H1 (cell line): ENCODE data around the gene DMXL2. TPM values are rescaled to one million over a fixed set of nuclear protein-coding genes. Genes with fewer than 3 reads are reported as not detected.

Experiments
- CTCF ChIA-PET: fragments of 300-600 bp; sonication (Branson Sonifier 250); formaldehyde crosslinking; loops from one replicate; lab custom pipeline; 2021; ENCODE audit not compliant: partially characterized antibody; lab: Charles Lee
- POLR2A ChIA-PET: fragments of 300-600 bp; sonication (Branson Sonifier 250); formaldehyde crosslinking; loops from one replicate; lab custom pipeline; 2021; ENCODE audit warnings: inconsistent platforms; ENCODE audit not compliant: partially characterized antibody; lab: Charles Lee
- DNase-seq, 2 experiments: peaks; one replicate each; pipeline versions ENCODE4 v3.0.0 to v3.0.0-alpha.2; 2010 to 2022; ENCODE audit warnings: low spot score in 2 of 2, low read depth in 1 of 2, mixed read lengths in 1 of 2
- FAIRE-seq: peaks from 2 replicates; lab custom pipeline; 2011; peaks lifted over from hg19 to GRCh38; lab: Jason Lieb, UNC
- H2AFZ ChIP-seq: 2 replicates; pipeline ENCODE4 v1.8.1; 2012; ENCODE audit warnings: low read length, inconsistent platforms
- H2AK5ac ChIP-seq: 2 replicates; pipeline ENCODE4 v1.6.1; 2013; ENCODE audit warnings: low read depth, low read length
- H2BK120ac ChIP-seq: replicated peaks from 2 replicates; pipeline ENCODE3; 2013; ENCODE audit warnings: low read depth, low read length, inconsistent platforms
- H2BK12ac ChIP-seq: 2 replicates; pipeline ENCODE4 v1.6.1; 2013; ENCODE audit warnings: low read depth, low read length
- H2BK15ac ChIP-seq: 2 replicates; pipeline ENCODE4 v1.6.1; 2013; ENCODE audit warnings: low read length
- H2BK20ac ChIP-seq: 2 replicates; pipeline ENCODE4 v1.6.1; 2013; ENCODE audit warnings: low read length
- H2BK5ac ChIP-seq: 2 replicates; pipeline ENCODE4 v1.6.1; 2013; ENCODE audit warnings: low read depth, low read length
- H3K14ac ChIP-seq: 2 replicates; pipeline ENCODE4 v1.6.1; 2013; ENCODE audit warnings: inconsistent platforms; ENCODE audit not compliant: insufficient read length
- H3K18ac ChIP-seq: 2 replicates; pipeline ENCODE4 v1.6.1; 2013; ENCODE audit warnings: low read length; ENCODE audit errors: extremely low read depth
- H3K23ac ChIP-seq: 2 replicates; pipeline ENCODE4 v1.6.1; 2013; ENCODE audit warnings: inconsistent platforms; ENCODE audit not compliant: insufficient read length
- H3K23me2 ChIP-seq: 2 replicates; pipeline ENCODE4 v1.6.1; 2013; ENCODE audit warnings: low read depth, low read length
- H3K27ac ChIP-seq: 2 replicates; pipeline ENCODE4 v1.6.1; 2011; ENCODE audit warnings: low read depth, low read length, inconsistent platforms
- H3K27me3 ChIP-seq, 4 experiments: replicated peaks in 1 of 4; 1 replicate in 1 of 4; 2 replicates in 3 of 4; pipeline versions ENCODE4 v1.6.1 to v1.8.1; 2011 to 2013; ENCODE audit warnings: low read length in 3 of 4, mild to moderate bottlenecking in 3 of 4, inconsistent platforms in 2 of 4, mixed read lengths in 2 of 4, moderate library complexity in 1 of 4; ENCODE audit not compliant: control insufficient read depth in 3 of 4, insufficient read depth in 3 of 4; ENCODE audit errors: extremely low read depth in 1 of 4
- H3K36me3 ChIP-seq, 4 experiments: 2 replicates each; pipeline versions ENCODE4 v1.6.1 to v1.8.1; 2011 to 2013; ENCODE audit warnings: mild to moderate bottlenecking in 4 of 4, low read length in 3 of 4, moderate library complexity in 2 of 4, control low read depth in 1 of 4, inconsistent platforms in 1 of 4; ENCODE audit not compliant: insufficient read depth in 4 of 4, control insufficient read depth in 2 of 4
- H3K4ac ChIP-seq: replicated peaks from 2 replicates; pipeline ENCODE3; 2013; ENCODE audit warnings: low read length, low read depth, mixed read lengths, inconsistent platforms; ENCODE audit not compliant: insufficient read length
- H3K4me1 ChIP-seq, 4 experiments: replicated peaks in 1 of 4; 1 replicate in 1 of 4; 2 replicates in 3 of 4; pipeline versions ENCODE4 v1.6.1 to v1.8.1; 2011 to 2013; ENCODE audit warnings: low read length in 3 of 4, inconsistent platforms in 2 of 4, mixed read lengths in 1 of 4; ENCODE audit not compliant: insufficient read depth in 4 of 4, control insufficient read depth in 3 of 4
- H3K4me2 ChIP-seq, 2 experiments: 2 replicates each; pipeline versions ENCODE4 v1.6.1 to v1.8.1; 2011 to 2013; ENCODE audit warnings: low read depth in 2 of 2, low read length in 2 of 2, control low read depth in 1 of 2, inconsistent platforms in 1 of 2, mild to moderate bottlenecking in 1 of 2; ENCODE audit not compliant: insufficient read depth in 1 of 2
- H3K4me3 ChIP-seq, 4 experiments: fragments of 200-600, 300-600 bp in 1 of 4; sonication (generic), shearing (Covaris generic), sonication (Bioruptor Twin) in 1 of 4; 2 replicates each; pipeline versions ENCODE4 v1.5.1 to v1.8.1; 2011 to 2016; ENCODE audit warnings: low read length in 4 of 4, low read depth in 3 of 4, control low read depth in 2 of 4, inconsistent platforms in 2 of 4, mild to moderate bottlenecking in 2 of 4, mixed read lengths in 1 of 4, moderate library complexity in 1 of 4; ENCODE audit not compliant: insufficient read depth in 2 of 4; ENCODE audit errors: extremely low read depth in 1 of 4
- H3K56ac ChIP-seq: replicated peaks from 2 replicates; pipeline ENCODE3; 2013; ENCODE audit warnings: low read depth, mild to moderate bottlenecking, mixed read lengths, low read length, inconsistent platforms; ENCODE audit not compliant: insufficient read length
- H3K79me1 ChIP-seq: 2 replicates; pipeline ENCODE4 v1.6.1; 2013; ENCODE audit warnings: low read depth, low read length, control low read depth
- H3K79me2 ChIP-seq, 2 experiments: 2 replicates each; pipeline versions ENCODE4 v1.6.1 to v1.8.1; 2012 to 2013; ENCODE audit warnings: low read length in 2 of 2, mild to moderate bottlenecking in 2 of 2, inconsistent platforms in 1 of 2; ENCODE audit not compliant: insufficient read depth in 2 of 2, control insufficient read depth in 1 of 2
- H3K9ac ChIP-seq, 4 experiments: replicated peaks in 1 of 4; 1 replicate in 1 of 4; 2 replicates in 3 of 4; pipeline versions ENCODE4 v1.6.1 to v1.8.1; 2011 to 2013; ENCODE audit warnings: low read depth in 3 of 4, low read length in 3 of 4, control low read depth in 2 of 4, mild to moderate bottlenecking in 2 of 4, moderate library complexity in 2 of 4, inconsistent platforms in 1 of 4; ENCODE audit errors: extremely low read depth in 1 of 4
- H3K9me3 ChIP-seq, 2 experiments: 2 replicates each; pipeline versions ENCODE4 v1.6.1 to v1.8.1; 2012 to 2013; ENCODE audit warnings: mild to moderate bottlenecking in 2 of 2, moderate library complexity in 2 of 2, control low read depth in 1 of 2, inconsistent platforms in 1 of 2, low read depth in 1 of 2, low read length in 1 of 2, mixed read lengths in 1 of 2; ENCODE audit not compliant: insufficient read depth in 2 of 2
- H4K20me1 ChIP-seq, 2 experiments: replicated peaks in 1 of 2; 2 replicates each; pipeline versions ENCODE3 to v1.8.1; 2011 to 2013; ENCODE audit warnings: inconsistent platforms in 2 of 2, low read length in 2 of 2, mild to moderate bottlenecking in 1 of 2; ENCODE audit not compliant: insufficient read depth in 2 of 2, control insufficient read depth in 1 of 2
- H4K5ac ChIP-seq: 2 replicates; pipeline ENCODE4 v1.6.1; 2013; ENCODE audit warnings: low read length, low read depth, mixed read lengths, inconsistent platforms; ENCODE audit not compliant: insufficient read length
- H4K8ac ChIP-seq: 2 replicates; pipeline ENCODE4 v1.8.0; 2013; ENCODE audit warnings: mild to moderate bottlenecking, moderate library complexity, low read length, inconsistent platforms; ENCODE audit not compliant: insufficient read depth; ENCODE audit errors: extremely low read depth
- H4K91ac ChIP-seq: replicated peaks from 2 replicates; pipeline ENCODE3; 2013; ENCODE audit warnings: low read length, mixed read lengths, inconsistent platforms; ENCODE audit not compliant: insufficient read length
- CHD1 ChIP-seq: IDR thresholded peaks from 2 replicates; pipeline ENCODE4 v1.6.1; 2012; ENCODE audit warnings: low read depth, low read length, improper control_type of control experiment
- GABPA ChIP-seq: IDR thresholded peaks from 2 replicates; pipeline ENCODE4 v1.6.1; 2011; ENCODE audit warnings: mild to moderate bottlenecking, low read length, moderate library complexity, borderline replicate concordance; ENCODE audit not compliant: insufficient read depth
- KDM1A ChIP-seq: fragments of 200-600, 300-600 bp; sonication (generic); IDR thresholded peaks from 2 replicates; pipeline ENCODE4 v1.7.1; 2016; ENCODE audit warnings: mild to moderate bottlenecking, low read length, borderline replicate concordance
- TEAD4 ChIP-seq: IDR thresholded peaks from 2 replicates; pipeline ENCODE4 v1.6.1; 2012; ENCODE audit warnings: low read depth, low read length, inconsistent platforms, mixed read lengths
- whole genome bisulfite sequencing, 2 experiments: shearing (Covaris generic) in 1 of 2; methylation state at CpG; one replicate each; pipeline versions ENCODE4 v1.1.6 to v1.1.7; 2013 to 2015; ENCODE audit warnings: low lambda C conversion rate in 2 of 2, mixed read lengths in 2 of 2, inconsistent platforms in 1 of 2, low coverage in 1 of 2, missing lambda C conversion rate in 1 of 2; ENCODE audit not compliant: insufficient replicate concordance in 2 of 2, insufficient coverage in 1 of 2, insufficient read length in 1 of 2; ENCODE audit errors: extremely low coverage in 1 of 2, missing lambda C conversion rate in 1 of 2; 5-methylcytosine and 5-hydroxymethylcytosine counted together
- polyA plus RNA-seq, 7 experiments: library from polyadenylated mRNA; depleted of rRNA in 3 of 7; stranded (reverse) in 5 of 7; unstranded in 2 of 7; fragments of >200 nt in 5 of 7; fragments of 200-250 nt in 2 of 7; gene quantifications; 1 replicate in 5 of 7; 2 replicates in 1 of 7; 4 replicates in 1 of 7; pipeline versions ENCODE4 v1.2.1 to v1.2.3, GENCODE V29; 2011 to 2013; ENCODE audit warnings: missing spikeins in 2 of 7, mixed read lengths in 2 of 7
- total RNA-seq: library from RNA; stranded (reverse); fragmentation: NEBNext Ultra II Directional; extraction: Animal tissue kit (Norgen Biotek cat#: 25700); gene quantifications from 2 replicates; pipeline ENCODE4 v1.2.1, GENCODE V29; 2021

Gene DMXL2
- total and polyA plus RNA-seq, 2 of the 8 experiments (the other 6 are each of a cell fraction or from before 2014, with no cell fraction given), result 9.5 to 10.6 TPM

- DNase-seq (no peak), FAIRE-seq (no peak)
- Histone ChIP-seq H2BK20ac (no peak overlapping the region), H2AFZ (no peak overlapping the region), H2BK120ac (no peak overlapping the region), H3K18ac (no peak overlapping the region), H4K8ac (no peak overlapping the region), H2BK5ac (no peak overlapping the region), H3K4me2 (no peak overlapping the region), H3K4me3 (no peak overlapping the region), H3K27me3 (peaks cover 0 to 2% (median 0%) of the 10 kb centered on the region in 4 experiments; a peak in 1 of 7 replicates), H3K79me1 (no peaks in the 10 kb centered on the region), H3K23me2 (no peaks in the 10 kb centered on the region), H4K5ac (no peak overlapping the region), H4K20me1 (no peaks in the 10 kb centered on the region), H4K91ac (no peak overlapping the region), H2BK12ac (no peak overlapping the region), H3K36me3 (no peaks in the 10 kb centered on the region; a peak in 3 of 8 replicates), H3K23ac (no peak overlapping the region), H3K9ac (no peak overlapping the region), H3K14ac (no peak overlapping the region), H3K4ac (no peak overlapping the region), H2AK5ac (no peak overlapping the region), H3K79me2 (no peaks in the 10 kb centered on the region), H2BK15ac (no peak overlapping the region), H3K56ac (no peak overlapping the region), H3K9me3 (no peaks in the 10 kb centered on the region), H3K4me1 (no peaks in the 10 kb centered on the region), H3K27ac (no peak overlapping the region)
- ChIA-PET CTCF (no interaction called here), POLR2A (interaction anchor here (0.6 kb wide), 1 partner anchor 1694 kb away, joined by 3 read pairs; no protein-coding TSS in a partner anchor)
- WGBS, 2 experiments, result 90% methylated on average over 1 of the region's 1 CpG; no CpG with 5 or more reads in 1 of the 2 experiments
- TF ChIP-seq TEAD4 (no peak), GABPA (no peak), KDM1A (no peak), CHD1 (no peak)
These were observed 161.8 kb downstream of the DMXL2 start for GRCh38 chr15:51460796-51461195.
